Fibroblast of pulmonary artery (primary cell): Measurements from ENCODE around the gene NELFCD.
"Not testable (repeated sequence)": the region's sequence is repeated elsewhere in the genome, so short reads cannot be mapped to it uniquely, and the experiment has no call there.

ENCODE experiments used
- DNase-seq: peaks from one replicate; pipeline ENCODE4 v3.0.0-alpha.2; 2010; ENCODE audit warnings: low read depth
- H3K4me3 ChIP-seq: replicated peaks from 2 replicates; pipeline ENCODE4 v1.5.1; 2011; ENCODE audit warnings: low read depth, mild to moderate bottlenecking, control low read depth, low read length, moderate library complexity
- CTCF ChIP-seq: IDR thresholded peaks from 2 replicates; pipeline ENCODE4 v1.5.1; 2011; ENCODE audit warnings: mild to moderate bottlenecking, control low read depth, low read length, inconsistent platforms; ENCODE audit errors: missing control alignments

Gene NELFCD

GRCh38 chr20:59008715-59009336, 27.8 kb downstream of the NELFCD start:
- H3K4me3 ChIP-seq, result no peak overlapping the region

GRCh38 chr20:59010321-59010994, 29.4 kb downstream of the NELFCD start:
- TF ChIP-seq CTCF, result no peak
- DNase-seq, result peak; percentile 13
- H3K4me3 ChIP-seq, result no peak overlapping the region

More at GRCh38 chr20:59008715-59009336, 27.8 kb downstream of the NELFCD start:
- no peak for DNase-seq
- no peak for TF ChIP-seq CTCF

- DNase-seq, result peak; percentile 93
- H3K4me3 ChIP-seq, result no peak overlapping the region
- TF ChIP-seq CTCF, result no peak
Observed at GRCh38 chr20:59010995-59011873, 30.2 kb downstream of the NELFCD start.

- H3K4me3 ChIP-seq, DNase-seq: not testable (repeated sequence)
Observed at GRCh38 chr20:59011874-59012157, 30.8 kb downstream of the NELFCD start.

GRCh38 chr20:59013031-59013951, 32.2 kb downstream of the NELFCD start:
- no peak for DNase-seq
- no peak overlapping the region for H3K4me3 ChIP-seq
- TF ChIP-seq CTCF, result no peak

GRCh38 chr20:59013959-59014608, 33.0 kb downstream of the NELFCD start:
- no peak for DNase-seq
- no peak for TF ChIP-seq CTCF
- H3K4me3 ChIP-seq, result no peak overlapping the region
